RWPE2 (cell line): ENCODE measurements around the gene PRDM16.

Experiments
- ATAC-seq: fragments of 200-7000 bp; cut with Tn5 transposase; 3 replicates; pipeline ENCODE4 v1.9.1; 2021; ENCODE audit warnings: low read depth
- DNase-seq: peaks from one replicate; pipeline ENCODE4 v3.0.0-alpha.2; 2020; ENCODE audit warnings: low spot score
- H3K27ac ChIP-seq: fragments of 450-650 bp; 2 replicates; pipeline ENCODE4 v1.5.1; 2017; ENCODE audit warnings: mild to moderate bottlenecking; ENCODE audit not compliant: poor library complexity, severe bottlenecking
- H3K27me3 ChIP-seq: fragments of 250-450 bp; sonication (Bioruptor Pico); 2 replicates; pipeline ENCODE4 v1.5.1; 2021; ENCODE audit warnings: mild to moderate bottlenecking, moderate library complexity; ENCODE audit not compliant: insufficient read depth, poor library complexity, severe bottlenecking
- H3K36me3 ChIP-seq: fragments of 250-450 bp; sonication (Bioruptor Pico); 2 replicates; pipeline ENCODE4 v1.5.1; 2020; ENCODE audit warnings: low read depth, mild to moderate bottlenecking, moderate library complexity
- H3K4me1 ChIP-seq: fragments of 250-450 bp; sonication (Bioruptor Pico); 2 replicates; pipeline ENCODE4 v1.5.1; 2021; ENCODE audit warnings: mild to moderate bottlenecking, moderate library complexity; ENCODE audit not compliant: insufficient read depth, poor library complexity, severe bottlenecking
- H3K4me3 ChIP-seq: fragments of 250-450 bp; sonication (Bioruptor Pico); 2 replicates; pipeline ENCODE4 v1.5.1; 2021; ENCODE audit warnings: mild to moderate bottlenecking, moderate library complexity; ENCODE audit not compliant: severe bottlenecking
- H3K9me3 ChIP-seq: fragments of 250-450 bp; sonication (Bioruptor Pico); 2 replicates; pipeline ENCODE4 v1.5.1; 2021; ENCODE audit warnings: mild to moderate bottlenecking, moderate library complexity; ENCODE audit not compliant: severe bottlenecking
- CTCF ChIP-seq: fragments of 450-650 bp; IDR thresholded peaks from one replicate; pipeline ENCODE4 v1.5.1; 2017; ENCODE audit warnings: mild to moderate bottlenecking, moderate library complexity; ENCODE audit not compliant: poor library complexity, severe bottlenecking

PRDM16 gene

GRCh38 chr1:3103967-3104677 lies 35.1 kb downstream of the PRDM16 start:
- peaks cover 2% of the 10 kb centered on the region for H3K27me3 ChIP-seq
- H3K36me3 ChIP-seq: no peaks in the 10 kb centered on the region
- H3K27ac ChIP-seq: no peak overlapping the region
- H3K4me3 ChIP-seq: no peak overlapping the region
- no peaks in the 10 kb centered on the region for H3K9me3 ChIP-seq
- DNase-seq: no peak
- ATAC-seq: no peak
- no peaks in the 10 kb centered on the region for H3K4me1 ChIP-seq
- TF ChIP-seq CTCF: no peak

- no peak for TF ChIP-seq CTCF
- Histone ChIP-seq H3K27ac (no peak overlapping the region), H3K4me1 (no peaks in the 10 kb centered on the region), H3K36me3 (no peaks in the 10 kb centered on the region), H3K27me3 (peaks cover 2% of the 10 kb centered on the region), H3K4me3 (no peak overlapping the region), H3K9me3 (no peaks in the 10 kb centered on the region)
- ATAC-seq (no peak), DNase-seq (no peak)
Measured at GRCh38 chr1:3105167-3105863, 36.3 kb downstream of the PRDM16 start.

- Histone ChIP-seq H3K4me1 (no peaks in the 10 kb centered on the region), H3K27ac (no peak overlapping the region), H3K4me3 (no peak overlapping the region), H3K9me3 (no peaks in the 10 kb centered on the region), H3K36me3 (no peaks in the 10 kb centered on the region), H3K27me3 (peaks cover 2% of the 10 kb centered on the region)
- DNase-seq (no peak), ATAC-seq (no peak)
- no peak for TF ChIP-seq CTCF
Measured at GRCh38 chr1:3106216-3106615, 37.2 kb downstream of the PRDM16 start.

GRCh38 chr1:3107201-3107600 lies 38.2 kb downstream of the PRDM16 start:
- ATAC-seq: no peak
- no peak for DNase-seq
- H3K4me1 ChIP-seq: no peaks in the 10 kb centered on the region
- peaks cover 2% of the 10 kb centered on the region for H3K27me3 ChIP-seq
- H3K4me3 ChIP-seq: no peak overlapping the region
- TF ChIP-seq CTCF: no peak
- H3K27ac ChIP-seq: no peak overlapping the region
- no peaks in the 10 kb centered on the region for H3K36me3 ChIP-seq
- no peaks in the 10 kb centered on the region for H3K9me3 ChIP-seq

- Histone ChIP-seq H3K9me3 (no peaks in the 10 kb centered on the region), H3K4me1 (no peaks in the 10 kb centered on the region), H3K4me3 (no peak overlapping the region), H3K27me3 (peaks cover 2% of the 10 kb centered on the region), H3K36me3 (no peaks in the 10 kb centered on the region), H3K27ac (no peak overlapping the region)
- no peak for TF ChIP-seq CTCF
- ATAC-seq (no peak), DNase-seq (no peak)
Measured at GRCh38 chr1:3109355-3109754, 40.4 kb downstream of the PRDM16 start.
